GM18909 (cell line): ENCODE measurements around the gene SLC35F6.
"Not testable (repeated sequence)": the region's sequence is repeated elsewhere in the genome, so short reads cannot be mapped to it uniquely, and the experiment has no call there.

Experiments used
- ATAC-seq: cut with Tn5 transposase; IDR thresholded peaks from one replicate; pipeline ENCODE4 v1.9.1; 2021; ENCODE audit warnings: mild to moderate bottlenecking; ENCODE audit not compliant: unreplicated experiment, poor library complexity

Gene SLC35F6

GRCh38 chr2:26812731-26813130, 48.6 kb downstream of the SLC35F6 start:
- no peak for ATAC-seq

DNA sequence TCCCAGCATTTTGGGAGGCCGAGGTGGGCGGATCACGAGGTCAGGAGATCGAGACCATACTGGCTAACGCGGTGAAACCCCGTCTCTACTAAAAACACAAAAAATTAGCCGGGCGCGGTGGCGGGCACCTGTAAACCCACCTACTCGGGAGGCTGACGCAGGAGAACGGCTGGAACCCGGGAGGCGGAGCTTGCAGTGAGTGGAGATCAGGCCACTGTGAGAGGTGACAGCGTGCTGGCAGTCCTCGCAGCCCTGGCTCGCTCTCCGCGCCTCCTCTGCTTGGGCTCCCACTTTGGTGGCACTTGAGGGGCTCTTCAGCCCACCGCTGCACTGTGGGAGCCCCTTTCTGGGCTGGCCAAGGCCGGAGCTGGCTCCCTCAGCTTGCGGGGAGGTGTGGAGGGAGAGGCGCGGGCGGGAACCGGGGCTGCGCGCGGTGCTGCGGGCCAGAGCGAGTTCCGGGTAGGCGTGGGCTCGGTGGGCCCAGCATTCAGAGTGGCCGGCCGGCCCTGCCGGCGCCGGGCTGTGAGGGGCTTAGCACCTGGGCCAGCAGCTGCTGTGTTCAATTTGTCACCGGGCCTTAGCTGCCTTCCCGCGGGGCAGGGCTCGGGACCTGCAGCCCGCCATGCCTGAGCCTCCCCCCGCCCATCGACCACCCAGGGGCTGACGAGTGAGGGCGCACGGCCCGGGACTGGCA, 50.1 kb downstream of the SLC35F6 start:
- not testable (repeated sequence) for ATAC-seq

DNA sequence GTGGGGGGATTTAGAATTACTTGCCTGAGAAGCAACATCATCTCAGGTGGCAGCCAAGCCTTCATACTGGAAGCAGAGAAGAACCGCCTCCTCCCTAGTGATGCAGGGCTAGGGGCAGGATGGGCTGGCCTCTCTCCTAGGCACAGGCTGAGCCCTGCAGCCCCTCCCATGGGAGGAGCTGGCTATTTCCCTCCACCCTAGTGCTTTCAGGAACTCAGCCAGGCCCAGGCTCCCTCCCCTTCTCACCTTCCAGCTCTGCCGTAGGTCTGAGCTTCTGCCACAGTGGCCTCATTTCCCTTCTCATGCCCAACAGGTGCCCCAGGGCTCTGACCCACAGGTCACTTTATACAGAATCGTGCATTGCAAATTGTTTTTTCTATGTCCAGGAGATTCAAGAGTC, 52.8 kb downstream of the SLC35F6 start:
- no peak for ATAC-seq

- no peak for ATAC-seq
Observed at GRCh38 chr2:26818255-26818654, 54.2 kb downstream of the SLC35F6 start.

- no peak for ATAC-seq
Observed at GRCh38 chr2:26818972-26819371, 54.9 kb downstream of the SLC35F6 start.

DNA sequence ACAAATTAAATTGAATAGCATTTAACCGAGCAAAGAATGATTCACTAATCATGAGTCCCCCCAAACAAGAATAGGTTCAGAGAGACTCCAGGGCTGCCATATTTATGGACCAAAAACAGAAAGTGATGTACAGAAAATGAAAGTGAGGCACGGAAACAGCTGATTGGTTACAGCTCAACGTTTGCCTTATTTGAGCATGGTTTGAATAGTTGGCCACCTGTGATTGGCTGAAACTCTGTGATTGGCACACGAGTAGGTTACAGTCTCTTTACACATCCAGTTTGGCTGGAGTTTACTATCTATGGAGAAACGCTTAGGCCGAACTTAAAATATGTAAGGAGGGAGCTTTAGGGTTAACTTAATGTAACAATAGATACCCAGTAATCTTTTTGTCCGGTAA, 56.8 kb downstream of the SLC35F6 start:
- no peak for ATAC-seq

DNA sequence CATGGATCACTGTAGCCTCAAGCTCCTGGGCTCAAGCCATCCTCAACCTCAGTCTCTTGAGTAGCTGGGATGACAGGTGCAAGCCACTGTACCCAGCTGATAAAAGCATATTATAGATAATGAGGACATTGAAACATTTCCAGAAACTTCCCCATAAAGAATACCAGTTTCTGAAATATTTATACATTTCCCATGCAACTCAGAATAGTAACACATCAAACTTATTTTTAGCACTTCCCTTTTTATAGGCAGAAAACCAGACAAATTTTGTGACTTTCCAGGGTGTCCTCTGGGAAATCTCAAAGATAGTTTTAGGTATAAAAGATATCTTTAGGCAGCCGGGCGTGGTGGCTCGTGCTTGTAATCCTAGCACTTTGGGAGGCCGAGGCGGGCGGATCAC, 58.8 kb downstream of the SLC35F6 start:
- no peak for ATAC-seq
